Large intestine (tissue), 3 donors: ENCODE results near the gene NUAK1. TPM values are rescaled to one million over a fixed set of nuclear protein-coding genes. Genes with fewer than 3 reads are reported as not detected.

Experiments
- DNase-seq, 2 donors: peaks; one replicate each; pipeline versions ENCODE4 v3.0.0 to v3.0.0-alpha.2; 2013
- H3K27ac ChIP-seq: one replicate; pipeline ENCODE4 v1.5.1; 2013; ENCODE audit warnings: low read length
- H3K27me3 ChIP-seq: 2 replicates; pipeline ENCODE4 v1.6.1; 2013; ENCODE audit warnings: low read length; ENCODE audit not compliant: control insufficient read depth, insufficient read depth
- H3K36me3 ChIP-seq: 2 replicates; pipeline ENCODE4 v1.6.1; 2013; ENCODE audit warnings: low read length; ENCODE audit not compliant: control insufficient read depth, insufficient read depth
- H3K4me1 ChIP-seq: one replicate; pipeline ENCODE4 v1.6.1; 2013; ENCODE audit warnings: low read length; ENCODE audit not compliant: control insufficient read depth, insufficient read depth
- H3K4me3 ChIP-seq: one replicate; pipeline ENCODE4 v1.5.1; 2013; ENCODE audit warnings: low read length
- H3K9me3 ChIP-seq: one replicate; pipeline ENCODE4 v1.6.1; 2013; ENCODE audit warnings: mild to moderate bottlenecking, low read depth, low read length, moderate library complexity; ENCODE audit not compliant: control insufficient read depth
- WGBS: methylation state at CpG from one replicate; pipeline ENCODE4 v1.1.5; 2013; ENCODE audit warnings: low lambda C conversion rate; ENCODE audit not compliant: insufficient coverage; 5-methylcytosine and 5-hydroxymethylcytosine counted together
- polyA plus RNA-seq: library from polyadenylated mRNA; unstranded; fragments of 120-200 nt; gene quantifications from one replicate; pipeline ENCODE4 v1.2.1, GENCODE V29; 2013

Gene NUAK1
- polyA plus RNA-seq, 1 donor = 3.1 TPM

DNA sequence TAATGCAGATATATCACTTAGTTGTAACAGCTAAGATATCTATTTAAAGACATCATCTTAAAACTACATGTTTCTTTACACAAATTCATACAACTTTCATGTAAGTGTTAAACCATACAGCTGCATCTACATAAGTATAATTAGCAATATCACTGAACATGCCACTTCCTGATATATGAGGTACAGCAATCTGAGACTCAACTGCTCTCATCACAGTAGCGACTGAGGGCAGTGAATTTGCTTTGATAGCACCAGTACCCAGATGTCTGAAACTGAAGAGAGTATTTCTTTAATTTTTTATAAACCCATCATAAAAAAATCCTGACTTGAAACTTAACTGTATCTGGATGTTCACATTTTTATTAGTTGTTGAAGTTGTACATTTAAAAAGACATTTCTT lies 34.7 kb upstream of the NUAK1 start:
- H3K4me1 ChIP-seq = no peaks in the 10 kb centered on the region
- no peak for DNase-seq
- peaks cover 10% of the 10 kb centered on the region for H3K27me3 ChIP-seq
- H3K4me3 ChIP-seq = no peak overlapping the region
- no peaks in the 10 kb centered on the region for H3K36me3 ChIP-seq
- no CpG with 5 or more reads among the region's 1 CpG for WGBS
- H3K9me3 ChIP-seq = no peaks in the 10 kb centered on the region
- no peak overlapping the region for H3K27ac ChIP-seq

DNA sequence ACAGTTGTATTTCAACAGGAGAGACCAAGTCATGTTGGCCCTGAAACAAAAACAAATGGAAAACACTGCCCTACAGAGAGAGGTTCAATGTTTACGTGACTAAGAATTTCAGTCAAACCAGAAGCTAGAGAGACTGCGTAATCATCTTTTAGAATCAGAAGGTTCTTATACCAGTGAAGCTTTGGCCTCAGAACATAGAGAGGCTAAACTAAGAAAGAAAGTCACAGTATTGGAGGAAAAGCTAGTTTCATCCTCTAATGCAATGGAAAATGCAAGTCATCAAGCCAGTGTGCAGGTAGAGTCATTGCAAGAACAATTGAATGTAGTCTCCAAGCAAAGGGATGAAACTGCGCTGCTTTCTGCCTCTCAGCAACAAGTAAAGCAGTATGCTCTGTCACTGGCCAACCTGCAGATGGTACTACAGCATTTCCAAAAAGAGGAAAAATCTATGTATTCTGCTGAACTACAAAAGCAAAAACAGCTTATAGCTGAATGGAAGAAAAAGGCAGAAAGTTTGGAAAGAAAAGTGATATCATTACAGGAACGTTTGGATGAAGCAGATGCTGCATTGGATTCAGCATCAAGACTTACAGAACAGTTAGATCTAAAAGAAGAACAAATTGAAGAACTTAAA lies 32.5 kb upstream of the NUAK1 start:
- H3K27me3 ChIP-seq = peaks cover 10% of the 10 kb centered on the region
- H3K9me3 ChIP-seq = no peaks in the 10 kb centered on the region
- DNase-seq = no peak
- no peak overlapping the region for H3K27ac ChIP-seq
- no peaks in the 10 kb centered on the region for H3K36me3 ChIP-seq
- no peak overlapping the region for H3K4me3 ChIP-seq
- no peaks in the 10 kb centered on the region for H3K4me1 ChIP-seq
- 73% methylated on average over 4 of the region's 4 CpGs for WGBS

DNA sequence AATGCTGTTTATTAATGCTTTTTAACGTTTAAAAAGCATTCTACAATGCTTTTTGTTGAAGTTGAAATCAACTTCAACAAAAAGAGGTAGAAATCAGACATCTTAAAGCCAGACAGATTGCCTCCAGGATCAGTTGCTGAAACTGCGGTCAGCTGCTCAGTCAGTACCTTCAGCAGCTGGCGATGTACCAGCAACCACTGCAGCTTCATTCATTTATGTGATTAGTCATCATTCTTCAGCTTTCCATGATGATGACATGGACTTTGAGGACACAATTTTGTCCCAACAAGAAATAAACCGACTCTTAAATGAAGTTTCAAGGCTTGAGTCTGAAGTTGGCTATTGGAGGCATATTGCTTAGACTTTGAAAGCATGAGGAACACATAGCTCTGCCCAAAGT lies 31.5 kb upstream of the NUAK1 start:
- H3K4me1 ChIP-seq = no peaks in the 10 kb centered on the region
- H3K36me3 ChIP-seq = no peaks in the 10 kb centered on the region
- H3K4me3 ChIP-seq = no peak overlapping the region
- peaks cover 10% of the 10 kb centered on the region for H3K27me3 ChIP-seq
- no peak overlapping the region for H3K27ac ChIP-seq
- no peaks in the 10 kb centered on the region for H3K9me3 ChIP-seq
- no CpG with 5 or more reads among the region's 4 CpGs for WGBS
- DNase-seq = no peak

DNA sequence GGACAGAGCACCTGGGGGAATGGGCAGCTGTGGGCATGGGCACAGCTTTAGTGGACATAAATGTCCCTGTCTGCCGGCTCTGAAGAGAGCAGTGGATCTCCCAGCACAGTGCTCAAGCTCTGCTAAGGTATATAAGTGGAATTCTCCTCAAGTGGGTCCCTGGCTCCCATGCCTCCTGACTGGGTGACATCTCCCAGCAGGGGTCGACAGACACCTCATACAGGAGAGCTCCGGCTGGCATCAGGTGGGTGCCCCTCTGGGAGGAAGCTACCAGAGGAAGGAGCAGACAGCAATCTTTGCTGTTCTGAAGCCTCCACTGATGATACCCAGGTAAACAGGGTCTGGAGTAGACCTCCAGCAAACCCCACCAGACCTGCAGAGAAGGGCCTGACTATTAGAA lies 25.0 kb upstream of the NUAK1 start:
- no peak overlapping the region for H3K4me3 ChIP-seq
- no peaks in the 10 kb centered on the region for H3K36me3 ChIP-seq
- no peak overlapping the region for H3K27ac ChIP-seq
- no peaks in the 10 kb centered on the region for H3K9me3 ChIP-seq
- no CpG with 5 or more reads among the region's 3 CpGs for WGBS
- DNase-seq = no peak
- no peaks in the 10 kb centered on the region for H3K4me1 ChIP-seq
- H3K27me3 ChIP-seq = no peaks in the 10 kb centered on the region

DNA sequence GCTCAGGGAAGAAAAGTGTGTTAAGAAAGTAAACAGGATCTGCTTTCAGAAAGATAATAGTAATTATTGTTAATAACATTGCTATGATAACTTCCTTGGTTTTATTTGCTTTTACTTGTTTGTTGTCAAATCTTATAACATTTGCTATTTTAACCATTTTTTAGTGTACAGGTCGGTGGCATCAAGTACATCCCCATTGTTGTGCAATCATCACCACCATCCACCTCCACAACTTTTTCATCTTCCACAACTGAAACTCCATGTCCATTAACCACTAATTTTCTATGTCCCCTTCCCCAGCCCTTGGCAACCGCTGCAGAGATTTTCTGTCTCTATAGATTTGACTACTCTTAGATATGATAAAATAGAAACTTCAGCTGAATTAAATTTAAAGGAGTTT lies 22.7 kb upstream of the NUAK1 start:
- no peak for DNase-seq
- H3K9me3 ChIP-seq = no peaks in the 10 kb centered on the region

DNA sequence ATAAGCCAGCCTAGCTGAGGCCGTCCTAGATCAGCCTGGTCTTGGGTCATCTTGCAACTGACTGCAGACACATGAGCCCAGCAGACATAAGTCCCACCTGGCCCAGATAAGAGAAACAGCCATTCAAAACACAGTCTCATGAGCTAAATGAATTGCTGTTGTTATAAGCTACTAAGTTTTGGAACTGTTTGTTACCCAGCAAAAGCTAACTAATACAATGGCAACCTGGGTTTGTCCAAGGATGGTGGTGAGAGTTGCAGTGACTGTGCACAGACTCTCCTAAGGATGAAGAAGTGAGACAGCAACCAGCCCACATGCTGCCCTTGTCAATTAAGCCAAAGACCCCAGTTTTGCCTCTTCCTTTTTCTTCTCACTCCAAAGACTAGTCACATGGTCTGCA lies 22.2 kb upstream of the NUAK1 start:
- no CpG with 5 or more reads among the region's 1 CpG for WGBS
- no peaks in the 10 kb centered on the region for H3K4me1 ChIP-seq
- H3K27me3 ChIP-seq = no peaks in the 10 kb centered on the region
- no peak for DNase-seq
- no peaks in the 10 kb centered on the region for H3K9me3 ChIP-seq
- no peak overlapping the region for H3K27ac ChIP-seq
- H3K4me3 ChIP-seq = no peak overlapping the region
- no peaks in the 10 kb centered on the region for H3K36me3 ChIP-seq

More for the DNA sequence above, 22.7 kb upstream of the NUAK1 start:
- Histone ChIP-seq H3K27me3 (no peaks in the 10 kb centered on the region), H3K4me3 (no peak overlapping the region), H3K36me3 (no peaks in the 10 kb centered on the region), H3K27ac (no peak overlapping the region), H3K4me1 (no peaks in the 10 kb centered on the region)
- 80% methylated on average over 1 of the region's 2 CpGs for WGBS

DNA sequence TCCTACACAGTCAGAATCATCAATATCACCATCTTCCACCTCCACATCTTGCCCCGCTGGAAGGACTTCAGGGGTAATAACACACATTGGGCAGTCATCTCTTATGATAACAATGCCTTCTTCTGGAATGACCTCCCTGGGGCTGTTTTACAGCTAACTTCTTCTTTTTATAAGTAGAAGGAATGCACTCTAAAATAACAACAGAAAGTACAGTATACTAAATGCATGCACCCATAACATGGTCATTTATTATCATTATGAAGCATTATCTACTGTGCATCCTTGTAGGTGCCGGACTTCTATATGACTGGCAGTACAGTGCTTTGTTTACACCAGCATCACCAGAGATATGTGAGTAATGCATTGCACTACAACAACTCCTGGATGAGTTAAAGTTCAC lies 19.0 kb upstream of the NUAK1 start:
- Histone ChIP-seq H3K36me3 (no peaks in the 10 kb centered on the region), H3K27me3 (no peaks in the 10 kb centered on the region), H3K27ac (no peak overlapping the region), H3K4me3 (no peak overlapping the region), H3K4me1 (no peaks in the 10 kb centered on the region), H3K9me3 (no peaks in the 10 kb centered on the region)
- WGBS = 88% methylated on average over 1 of the region's 2 CpGs
- no peak for DNase-seq

DNA sequence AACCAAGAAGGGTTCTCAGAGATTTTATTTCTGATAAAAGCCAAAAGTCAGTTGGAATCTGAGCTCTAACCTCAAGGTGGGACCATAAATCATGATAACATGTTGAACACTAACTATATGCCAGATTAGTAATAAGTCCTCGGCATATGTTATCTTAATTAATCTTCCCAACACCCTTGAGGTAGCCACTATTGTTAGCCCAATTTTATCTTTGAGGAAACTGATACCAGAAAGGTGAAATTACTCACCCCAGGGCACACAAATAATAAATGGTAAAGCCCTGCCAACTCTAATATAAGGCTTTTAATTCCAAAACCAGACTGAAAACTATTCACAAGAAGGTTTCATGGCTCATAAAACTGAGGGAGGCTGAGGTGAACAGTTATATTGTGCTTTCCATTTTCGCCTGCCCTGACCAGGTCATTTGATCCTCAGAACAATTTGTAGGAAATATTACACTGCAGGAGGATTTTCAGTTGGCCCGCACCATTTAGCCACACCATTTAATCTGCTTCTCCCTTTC lies 16.1 kb upstream of the NUAK1 start:
- no peak for DNase-seq
- no peaks in the 10 kb centered on the region for H3K9me3 ChIP-seq
- H3K27me3 ChIP-seq = no peaks in the 10 kb centered on the region
- no peaks in the 10 kb centered on the region for H3K36me3 ChIP-seq
- H3K27ac ChIP-seq = no peak overlapping the region
- 79% methylated on average over 2 of the region's 3 CpGs for WGBS
- no peak overlapping the region for H3K4me3 ChIP-seq
- H3K4me1 ChIP-seq = no peaks in the 10 kb centered on the region

DNA sequence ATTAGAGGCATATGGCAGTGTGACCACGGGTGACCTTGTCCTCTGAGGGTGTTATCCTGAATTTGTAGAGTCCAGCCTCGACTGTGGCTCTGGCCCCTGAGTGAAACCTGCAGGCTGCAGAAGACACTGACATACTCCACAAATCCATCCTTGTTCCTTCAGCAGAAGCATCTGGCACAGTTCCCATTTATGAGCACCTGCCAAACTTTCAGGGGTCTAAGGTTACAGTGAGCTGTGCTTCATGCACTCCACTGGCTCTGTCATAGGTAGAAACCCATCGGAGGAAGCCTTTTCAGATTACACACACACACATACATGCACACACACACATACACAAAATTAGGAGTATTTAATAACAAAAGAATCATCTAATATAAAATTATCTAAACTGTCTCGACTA lies 13.6 kb upstream of the NUAK1 start:
- Histone ChIP-seq H3K27ac (no peak overlapping the region), H3K9me3 (no peaks in the 10 kb centered on the region), H3K4me1 (no peaks in the 10 kb centered on the region), H3K4me3 (no peak overlapping the region), H3K27me3 (no peaks in the 10 kb centered on the region), H3K36me3 (no peaks in the 10 kb centered on the region)
- WGBS = 80% methylated on average over 1 of the region's 4 CpGs
- no peak for DNase-seq

DNA sequence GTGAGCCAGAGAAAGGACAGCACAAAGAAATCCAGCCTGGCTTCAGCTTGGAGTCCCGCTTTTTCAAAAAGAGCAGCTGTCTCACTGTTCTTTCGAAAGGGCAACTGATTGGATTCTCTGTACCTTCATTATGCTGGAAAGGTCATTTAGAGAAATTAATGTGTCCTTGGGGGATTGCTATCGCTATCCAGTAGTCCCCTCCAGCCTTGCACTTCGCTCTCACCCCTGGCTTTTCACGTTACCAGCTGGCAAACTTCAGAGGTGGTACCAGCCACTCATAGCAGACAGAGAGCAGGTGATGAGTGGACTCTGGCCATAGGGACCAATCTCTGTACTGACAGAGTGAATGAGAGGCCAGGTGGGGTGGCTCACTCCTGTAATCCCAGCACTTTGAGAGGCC lies 11.8 kb upstream of the NUAK1 start:
- H3K27ac ChIP-seq = no peak overlapping the region
- DNase-seq = peak in 1 of 2 donors; percentile 50
- no peak overlapping the region for H3K4me3 ChIP-seq
- H3K27me3 ChIP-seq = no peaks in the 10 kb centered on the region
- H3K36me3 ChIP-seq = no peaks in the 10 kb centered on the region
- peaks cover 5% of the 10 kb centered on the region for H3K4me1 ChIP-seq
- WGBS = no CpG with 5 or more reads among the region's 5 CpGs
- H3K9me3 ChIP-seq = no peaks in the 10 kb centered on the region

DNA sequence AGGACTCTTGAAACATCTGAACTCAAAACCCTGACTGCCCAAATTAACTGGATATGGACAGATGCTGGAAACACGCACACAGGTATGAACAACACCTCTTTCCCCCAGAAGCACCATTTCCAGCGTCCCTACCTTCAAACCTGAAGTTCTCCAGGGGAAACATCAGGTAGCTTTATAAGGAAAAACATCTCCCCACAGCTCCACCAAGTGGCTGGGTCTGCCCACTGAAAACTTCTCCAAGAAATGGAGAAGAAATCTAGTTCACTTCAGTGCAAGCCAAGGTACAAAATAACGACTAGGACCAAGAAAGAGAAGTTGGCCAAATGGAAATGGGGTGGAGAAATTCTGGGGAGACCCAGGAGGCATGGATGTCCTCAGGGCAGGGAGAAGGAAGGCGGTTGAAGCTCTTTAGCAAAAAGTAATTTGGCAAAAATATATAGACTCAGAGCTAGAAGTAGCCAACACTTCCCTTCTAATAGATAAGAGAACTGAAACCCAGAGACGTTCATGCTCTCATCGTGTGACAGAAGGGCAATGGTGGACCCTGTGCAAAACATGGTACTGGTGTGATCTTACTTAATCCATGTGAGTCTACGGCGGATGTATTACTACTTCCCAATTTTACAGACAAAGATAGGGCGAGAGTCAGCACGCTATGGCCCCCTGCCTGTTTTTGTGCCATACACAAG lies 10.5 kb upstream of the NUAK1 start:
- H3K4me3 ChIP-seq = no peak overlapping the region
- H3K4me1 ChIP-seq = peaks cover 9% of the 10 kb centered on the region
- H3K9me3 ChIP-seq = no peaks in the 10 kb centered on the region
- WGBS = 100% methylated on average over 1 of the region's 10 CpGs
- no peak overlapping the region for H3K27ac ChIP-seq
- no peaks in the 10 kb centered on the region for H3K36me3 ChIP-seq
- DNase-seq = no peak
- H3K27me3 ChIP-seq = no peaks in the 10 kb centered on the region
